T follicular helper cell (primary cell): Measurements from ENCODE around the gene OR9A2.
"Not testable (repeated sequence)": the region's sequence is repeated elsewhere in the genome, so short reads cannot be mapped to it uniquely, and the experiment has no call there.

Experiments
- DNase-seq: peaks from one replicate; pipeline ENCODE4 v3.0.0-alpha.2; 2020; ENCODE audit warnings: low read depth

The OR9A2 gene

DNA sequence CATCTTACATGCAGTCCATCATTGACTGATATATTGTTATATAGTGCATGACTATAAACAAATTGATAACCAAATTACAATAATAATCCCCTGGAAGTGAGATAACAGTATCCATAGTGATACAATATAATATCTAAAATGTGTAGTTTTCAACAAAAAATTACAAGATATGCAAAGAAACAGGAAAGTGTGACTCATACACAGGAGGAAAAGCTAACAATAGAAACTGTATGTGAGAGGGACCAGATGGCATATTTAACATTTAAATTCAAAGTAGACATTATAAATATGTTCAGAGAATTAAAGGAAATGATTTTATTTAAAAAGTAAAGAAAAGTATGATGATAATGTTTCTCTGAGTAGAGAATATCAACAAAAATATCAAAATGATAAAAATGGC, 8.0 kb downstream of the OR9A2 start:
- DNase-seq = no peak

DNA sequence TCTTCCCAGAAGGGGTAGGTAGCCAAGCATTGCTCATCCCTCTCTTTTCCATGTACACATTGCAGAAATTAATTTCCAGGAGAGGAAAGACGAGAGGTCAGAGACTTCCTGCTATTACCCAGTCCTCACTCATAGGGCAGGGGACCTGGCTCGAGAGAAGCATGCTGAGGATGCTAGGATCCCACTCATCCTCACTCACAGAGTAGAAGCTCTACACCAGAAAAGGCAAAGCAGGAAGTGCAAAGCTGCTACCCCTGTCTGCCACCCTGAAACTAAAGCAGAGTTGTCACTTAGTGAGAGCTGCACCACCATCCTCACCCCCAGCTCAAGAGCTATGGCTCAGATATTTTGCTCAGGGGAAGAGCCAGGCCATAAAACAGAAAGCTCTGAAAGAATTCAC, 9.9 kb downstream of the OR9A2 start:
- DNase-seq = no peak

DNA sequence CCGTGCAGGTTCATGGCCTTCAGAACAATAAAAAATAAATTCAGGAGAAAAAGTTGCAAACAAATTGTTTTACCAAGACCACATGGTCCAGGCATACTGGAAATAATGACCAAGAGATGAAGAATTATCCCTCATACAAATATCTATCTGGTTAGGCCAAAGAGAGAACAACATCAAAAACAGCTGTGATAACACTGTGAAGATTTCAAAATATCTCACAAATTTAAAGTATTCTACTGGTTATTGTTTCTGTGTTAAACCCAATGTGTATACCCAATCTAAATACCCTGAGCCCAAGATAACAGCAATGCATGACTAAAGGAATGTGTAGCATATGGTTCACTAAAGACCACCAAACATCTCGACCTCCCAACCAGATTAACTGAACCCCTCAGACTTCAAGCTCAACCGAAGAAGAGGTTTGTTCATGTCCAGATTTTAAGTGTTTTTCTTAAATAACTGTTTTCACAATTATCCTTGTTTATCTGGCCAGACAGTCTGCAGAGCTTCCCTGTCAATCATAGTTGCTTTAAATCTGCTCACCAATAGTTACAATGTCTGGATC, 10.9 kb downstream of the OR9A2 start:
- DNase-seq = no peak

DNA sequence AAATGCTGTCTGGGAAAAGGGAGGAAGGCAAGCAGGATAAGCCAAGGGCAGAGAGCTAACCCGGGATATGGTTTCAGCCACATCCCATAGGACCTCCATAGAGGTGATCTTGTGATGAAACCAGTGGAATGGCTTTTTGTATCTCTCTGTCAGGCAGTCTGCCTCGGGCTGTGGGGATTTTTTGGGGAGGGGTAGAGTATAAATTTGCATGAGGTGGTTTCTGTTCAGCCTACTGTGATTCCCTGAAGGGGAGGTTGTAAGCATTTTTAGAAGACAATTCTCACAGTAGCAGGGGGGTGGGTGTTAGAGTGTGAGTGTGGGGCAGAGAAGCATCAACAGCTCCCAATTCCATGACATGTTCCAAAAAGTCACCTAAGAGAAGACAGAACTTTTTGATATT, 11.8 kb downstream of the OR9A2 start:
- no peak for DNase-seq

DNA sequence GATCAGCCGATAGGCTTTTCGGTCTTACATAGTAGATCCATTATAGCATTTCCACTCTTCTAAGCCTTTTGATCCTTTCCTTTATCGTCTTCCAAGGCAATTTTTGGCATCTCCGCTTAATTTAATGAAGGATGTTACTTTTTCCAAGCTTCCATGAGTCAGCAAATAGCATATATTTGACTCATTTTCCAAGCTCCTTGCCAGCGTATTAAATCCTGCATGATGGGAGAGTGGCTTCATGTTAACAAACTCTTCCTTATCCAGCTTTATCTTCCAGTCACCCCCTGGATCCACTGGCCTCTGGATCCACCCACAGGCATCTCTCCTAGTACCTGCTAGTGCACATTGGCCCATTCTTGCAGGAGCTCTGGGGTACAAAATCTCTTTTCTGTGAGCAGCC, 13.0 kb downstream of the OR9A2 start:
- no peak for DNase-seq

DNA sequence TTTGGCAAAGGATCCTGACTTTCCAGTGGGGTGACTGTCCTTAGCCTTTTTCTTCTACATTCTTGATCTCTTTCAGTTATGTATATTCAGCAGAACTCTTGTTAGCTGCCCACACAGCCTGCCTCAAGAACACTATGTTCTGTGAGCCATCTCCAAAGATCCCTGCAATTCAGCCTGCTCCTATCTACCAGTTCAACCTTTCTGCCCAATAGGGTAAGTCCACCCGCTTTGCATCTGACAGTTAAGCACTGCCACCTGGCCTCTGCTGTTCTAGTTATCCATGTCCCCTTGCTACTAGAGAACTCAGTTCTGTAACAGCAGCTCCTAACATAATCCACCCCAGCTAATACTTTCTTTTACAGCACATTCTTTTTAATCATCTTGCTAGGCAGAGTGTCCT, 13.5 kb downstream of the OR9A2 start:
- DNase-seq = no peak

DNA sequence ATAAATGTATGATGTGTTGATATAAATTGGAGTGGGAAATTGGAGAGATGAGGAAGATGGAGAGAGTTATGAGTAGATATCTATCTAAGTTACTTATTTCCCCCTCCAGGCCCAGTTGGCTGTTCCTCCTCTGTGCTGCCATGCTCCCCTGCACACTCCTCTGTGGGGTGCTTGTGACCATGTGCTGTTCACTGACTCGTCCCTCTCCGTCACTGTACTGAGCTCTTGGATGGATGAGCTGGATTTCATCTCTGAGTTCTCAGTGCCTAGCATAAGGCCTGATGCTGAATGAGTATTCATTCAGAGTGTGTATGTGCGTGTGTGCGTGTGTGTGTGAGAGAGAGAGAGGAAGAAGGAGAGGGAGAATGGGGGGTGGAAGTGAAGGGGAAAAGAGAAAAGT, 14.5 kb downstream of the OR9A2 start:
- no peak for DNase-seq

DNA sequence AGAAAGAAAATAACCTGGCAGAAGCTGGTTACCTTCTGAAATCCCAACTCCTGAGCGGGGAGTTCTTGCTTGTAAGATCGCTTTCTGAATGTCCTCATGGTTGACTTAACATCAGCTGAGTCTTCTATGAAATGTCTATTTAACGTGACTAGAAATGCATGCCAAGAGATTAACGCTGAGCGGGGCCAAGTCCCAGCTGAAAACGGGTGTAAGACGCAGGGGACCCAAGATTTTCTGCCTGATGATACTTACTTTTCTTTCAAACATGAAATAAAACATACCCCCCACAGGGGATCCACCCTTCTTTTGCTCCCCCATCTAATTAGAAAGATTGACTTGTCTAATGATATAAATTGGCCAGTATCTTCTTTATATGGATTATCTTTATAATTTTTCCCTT, 14.9 kb downstream of the OR9A2 start:
- no peak for DNase-seq

DNA sequence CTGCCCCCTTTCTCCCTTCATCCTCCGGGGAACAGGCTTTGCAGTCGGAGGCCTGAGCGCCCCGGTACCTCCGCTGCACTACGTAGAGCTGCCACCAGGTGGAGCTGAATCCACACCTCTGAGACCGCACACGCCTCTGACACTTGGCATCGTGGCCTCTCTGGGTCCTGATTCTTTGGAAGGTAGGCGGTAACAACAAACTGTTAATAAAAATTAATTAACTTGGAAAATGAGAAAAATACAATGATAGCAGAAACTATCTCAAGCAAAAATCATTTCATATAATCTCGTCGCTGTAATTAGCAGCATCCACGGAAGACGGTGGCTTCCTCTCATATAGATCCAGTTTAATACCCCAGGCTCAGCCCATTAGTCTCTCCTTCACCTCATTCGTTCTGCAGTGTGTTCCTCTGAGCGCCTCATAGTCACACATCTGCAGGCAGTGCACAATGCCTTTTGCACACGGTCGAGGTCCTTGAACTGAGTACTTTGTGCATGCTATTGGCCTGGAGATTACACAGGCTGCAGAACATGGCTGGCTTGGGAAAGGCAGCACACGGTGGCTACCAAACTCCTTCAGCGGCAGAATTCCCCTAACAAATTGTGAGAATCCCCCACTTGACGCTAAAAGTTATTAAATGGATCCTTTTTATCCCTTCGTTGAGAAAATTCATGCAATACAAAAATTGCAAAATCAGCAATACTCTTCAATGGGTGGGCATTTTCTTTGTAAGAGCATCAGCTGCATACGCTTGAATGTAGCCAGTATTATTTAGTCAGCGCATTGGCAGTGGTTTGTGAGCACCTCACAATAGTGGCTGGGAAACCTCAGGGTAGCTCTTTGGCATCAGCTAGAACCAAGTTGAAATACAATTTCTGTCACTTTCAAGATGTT, 18.7 kb downstream of the OR9A2 start:
- DNase-seq = peak; percentile 60

DNA sequence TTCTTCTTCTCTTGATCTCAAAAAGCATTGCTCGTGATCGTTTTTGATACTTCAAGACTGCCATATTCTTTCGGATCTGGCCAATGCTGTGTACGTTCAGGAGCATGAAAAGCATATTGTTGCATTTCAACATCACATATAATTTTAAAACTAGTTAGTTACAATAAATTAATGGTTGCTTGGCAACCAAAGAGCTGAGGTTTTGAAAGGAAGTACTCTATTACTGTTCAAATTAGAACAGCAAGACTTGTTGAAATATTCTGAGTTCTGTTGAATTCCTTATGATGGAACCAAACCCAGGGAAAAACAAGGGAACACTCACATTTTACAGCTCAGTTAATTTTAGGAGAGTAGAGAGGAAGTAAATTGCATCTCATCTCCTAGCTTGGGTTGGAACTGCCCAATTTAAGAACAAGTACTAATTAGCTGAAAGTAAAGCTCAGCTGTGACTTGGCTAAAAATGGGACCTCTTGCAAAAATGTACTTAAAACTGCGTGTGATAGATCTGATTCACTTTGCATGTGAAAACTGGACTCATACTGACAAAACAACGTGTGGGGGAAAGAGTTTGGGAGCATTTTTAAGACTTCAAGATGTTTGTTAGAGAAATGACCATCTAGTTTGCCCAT, 21.2 kb downstream of the OR9A2 start:
- no peak for DNase-seq

DNA sequence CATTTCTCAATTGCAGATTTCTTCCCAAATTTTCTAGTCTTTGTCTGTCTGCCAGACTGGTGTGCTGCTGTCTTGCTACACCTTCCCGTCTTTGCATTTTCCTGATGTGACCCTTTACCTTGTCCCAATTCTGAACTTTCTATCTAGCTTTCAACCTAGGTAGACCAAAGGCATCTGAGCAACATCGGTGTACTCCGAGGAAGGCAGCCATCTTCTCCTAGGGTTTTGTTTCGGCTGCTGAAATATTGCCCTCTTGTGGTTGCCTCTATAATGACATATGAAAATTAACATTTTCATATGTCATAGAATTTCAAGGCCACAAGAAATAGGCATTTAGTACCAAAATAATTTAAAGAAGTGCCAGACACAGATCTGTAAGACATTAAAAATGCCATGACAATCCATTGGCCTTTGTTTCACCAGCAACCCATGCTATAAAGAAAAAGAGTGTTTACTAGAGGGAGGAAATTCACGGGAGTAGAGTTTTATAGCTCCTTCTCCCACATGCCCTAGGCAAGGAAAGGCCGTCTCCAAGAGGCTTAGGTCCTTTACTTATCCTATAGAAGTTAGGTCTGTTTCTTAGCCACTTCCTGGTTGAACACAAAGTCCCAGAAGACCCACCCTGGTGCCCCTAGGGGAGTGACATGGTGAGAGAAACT, 23.4 kb downstream of the OR9A2 start:
- DNase-seq = peak; percentile 9

DNA sequence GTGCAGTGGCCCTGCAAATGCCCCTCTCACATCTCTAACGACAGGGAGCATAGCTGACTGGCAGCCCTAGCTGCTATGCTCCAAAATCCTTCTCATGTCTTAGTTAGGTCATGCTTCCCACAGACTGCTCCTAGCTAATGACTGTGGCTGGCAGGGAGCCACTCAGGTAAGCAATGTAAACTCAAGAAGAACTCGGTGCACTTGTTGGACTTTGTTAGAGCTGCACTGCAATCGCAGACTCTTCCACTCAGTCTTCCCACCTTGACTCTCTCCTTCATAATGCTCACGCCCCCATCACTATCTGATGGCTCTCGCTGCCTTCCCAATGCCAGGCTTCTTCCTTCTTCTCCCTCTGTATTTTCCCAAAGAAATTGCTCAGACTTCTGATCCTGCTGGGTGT, 24.0 kb downstream of the OR9A2 start:
- no peak for DNase-seq

DNA sequence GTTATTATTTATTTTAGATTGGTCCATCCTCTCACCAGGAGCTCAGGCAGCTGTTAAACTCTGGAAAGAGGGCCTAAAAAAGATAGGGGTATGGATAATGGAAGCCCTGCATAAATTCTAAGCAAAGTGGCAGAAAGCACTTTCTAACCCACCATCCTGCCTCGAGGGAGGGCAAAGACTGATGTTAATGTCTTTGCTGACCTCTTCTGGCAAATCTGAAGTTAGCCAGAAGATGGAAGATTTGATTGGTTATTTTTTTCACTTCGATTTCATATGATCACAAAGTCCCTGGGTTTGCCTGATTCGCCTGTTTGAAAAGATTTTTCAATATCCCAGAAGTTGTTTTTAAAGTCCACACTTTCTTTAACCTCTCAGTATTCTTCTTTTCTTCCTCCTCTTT, 24.8 kb downstream of the OR9A2 start:
- no peak for DNase-seq

DNA sequence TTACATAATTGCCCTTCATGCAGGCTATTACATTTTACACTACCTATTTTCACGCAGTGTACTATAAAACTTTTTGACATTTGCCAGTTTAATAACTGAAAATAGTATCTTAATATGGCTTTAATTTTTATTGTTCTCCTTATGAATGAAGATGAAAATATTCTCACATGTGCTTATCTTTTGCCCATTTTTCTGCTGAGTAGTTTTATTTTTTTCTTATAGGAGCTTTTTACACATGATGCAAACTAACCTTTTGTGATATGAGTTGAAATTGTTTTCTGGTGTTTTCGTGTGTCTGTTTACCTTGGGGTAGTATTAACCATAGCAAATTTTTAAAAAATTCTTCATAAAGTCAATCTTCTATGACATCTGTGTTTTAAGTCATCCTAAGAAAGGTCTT, 26.3 kb downstream of the OR9A2 start:
- DNase-seq = no peak

DNA sequence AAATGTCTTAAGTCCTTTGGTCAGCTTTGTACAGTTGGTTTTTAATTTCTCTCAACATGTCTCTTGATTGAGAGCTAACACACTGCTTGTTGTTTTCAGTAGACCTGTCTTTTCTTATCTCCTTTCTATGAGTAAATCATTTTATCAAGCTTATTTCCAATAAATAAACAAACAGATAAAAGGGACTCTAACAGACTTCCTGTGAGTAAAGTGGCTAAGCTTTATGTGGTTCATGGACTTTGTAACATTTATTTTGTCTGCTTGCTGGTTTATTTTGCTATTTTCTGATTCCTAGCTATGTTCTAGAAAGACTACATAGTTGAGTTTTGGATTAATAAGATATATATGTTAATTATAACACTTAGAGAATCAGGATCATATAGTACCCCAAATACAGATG, 27.1 kb downstream of the OR9A2 start:
- DNase-seq = no peak

DNA sequence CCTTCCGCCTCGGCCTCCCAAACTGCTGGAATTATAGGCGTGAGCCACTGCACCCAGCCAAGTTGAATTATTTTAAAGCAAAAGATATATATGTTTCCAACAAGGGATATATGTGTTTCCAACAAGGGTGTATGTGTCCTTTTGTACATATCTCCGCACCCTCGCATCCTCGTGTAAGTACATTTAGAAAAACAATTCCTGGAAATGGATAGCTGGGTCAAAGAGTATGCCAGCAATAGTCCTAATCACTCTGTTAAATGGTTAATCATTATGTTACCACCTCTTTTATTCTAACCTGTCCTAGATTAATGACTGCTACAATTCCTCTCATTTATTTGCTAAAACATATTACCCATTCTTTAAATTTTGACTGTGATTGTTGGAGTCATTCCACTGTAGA, 28.0 kb downstream of the OR9A2 start:
- DNase-seq = no peak

DNA sequence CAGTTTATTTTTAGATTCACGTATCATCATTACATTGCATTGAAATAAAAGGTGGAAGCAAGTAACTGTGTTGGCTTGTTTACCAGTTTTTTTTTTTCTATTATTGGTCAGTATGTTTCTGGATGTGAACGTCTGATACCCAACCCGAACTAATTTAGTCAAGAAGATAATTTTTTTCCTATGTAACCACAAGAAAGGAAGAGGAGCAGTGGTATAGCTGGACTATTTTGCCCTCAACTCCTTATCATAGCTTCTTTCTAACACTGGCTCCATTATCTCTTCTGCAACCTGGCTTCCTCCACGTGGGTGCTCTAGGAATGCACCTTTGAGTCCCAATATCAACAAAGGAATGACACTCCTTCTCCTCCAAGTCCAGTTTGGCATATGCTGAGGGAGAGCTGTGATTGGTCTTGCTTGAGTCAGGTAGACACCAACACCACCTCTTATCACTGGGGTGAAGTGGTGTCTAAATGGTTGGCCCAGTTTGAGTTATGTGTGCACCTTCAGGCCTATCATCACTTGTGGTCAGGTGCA, 29.4 kb downstream of the OR9A2 start:
- no peak for DNase-seq

DNA sequence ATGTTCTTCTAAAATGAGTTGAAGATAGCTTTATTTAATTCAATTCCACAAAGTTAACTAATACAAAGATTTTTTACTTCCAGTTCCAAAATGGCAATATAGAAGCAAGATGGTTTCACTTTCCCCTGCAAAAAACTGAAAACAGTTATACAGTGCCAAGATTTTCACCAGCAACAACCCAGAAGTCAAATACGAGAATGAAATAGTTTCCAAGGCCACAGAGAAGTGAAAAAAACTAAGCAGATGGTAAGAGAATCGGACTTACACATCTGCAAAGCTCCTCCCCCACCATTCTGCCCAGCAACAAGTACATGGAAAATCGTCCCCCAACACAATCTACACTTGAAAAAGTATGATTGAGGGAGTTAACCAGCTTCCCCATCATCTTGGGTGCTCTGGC, 34.5 kb downstream of the OR9A2 start:
- no peak for DNase-seq

DNA sequence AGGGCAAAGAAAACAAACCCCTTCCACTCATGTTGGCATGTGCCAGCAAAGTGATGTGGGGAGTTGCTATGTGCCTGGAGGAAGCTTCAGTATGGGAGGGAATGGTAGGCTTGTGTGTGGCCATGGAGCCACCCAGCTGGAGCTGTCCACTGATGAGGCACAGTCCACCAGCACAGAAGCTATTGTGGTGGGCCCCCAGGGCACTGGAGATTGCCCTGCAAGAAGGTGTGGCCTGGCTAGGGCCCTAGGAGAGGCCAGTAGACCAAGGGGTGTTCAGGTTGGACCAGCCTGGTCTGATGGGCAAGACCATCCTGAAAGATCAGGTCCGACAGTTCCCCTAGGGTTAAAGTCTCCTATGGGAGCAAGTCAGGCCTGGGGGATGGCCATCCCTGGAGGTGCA, 42.6 kb downstream of the OR9A2 start:
- DNase-seq = no peak

DNA sequence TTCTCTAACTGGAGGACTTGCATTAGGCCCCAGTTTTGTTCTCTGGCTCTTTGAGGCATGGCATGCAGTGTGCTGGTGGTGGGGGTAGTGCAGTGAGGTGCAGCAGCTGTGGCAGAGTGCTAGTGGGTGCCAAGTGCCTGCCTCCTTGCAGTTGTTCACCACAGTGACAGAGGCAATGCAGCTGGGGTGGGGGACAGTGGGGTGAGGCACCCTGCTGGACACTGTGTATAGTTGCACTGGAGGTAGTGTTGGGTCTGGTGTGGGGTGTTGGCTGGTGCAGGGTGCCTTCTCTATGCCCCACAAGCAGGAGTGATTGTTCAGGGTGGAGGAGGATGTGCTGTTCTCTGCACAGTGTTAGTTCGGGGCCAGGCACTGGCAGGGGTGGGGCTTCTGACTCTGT, 43.1 kb downstream of the OR9A2 start:
- no peak for DNase-seq

DNA sequence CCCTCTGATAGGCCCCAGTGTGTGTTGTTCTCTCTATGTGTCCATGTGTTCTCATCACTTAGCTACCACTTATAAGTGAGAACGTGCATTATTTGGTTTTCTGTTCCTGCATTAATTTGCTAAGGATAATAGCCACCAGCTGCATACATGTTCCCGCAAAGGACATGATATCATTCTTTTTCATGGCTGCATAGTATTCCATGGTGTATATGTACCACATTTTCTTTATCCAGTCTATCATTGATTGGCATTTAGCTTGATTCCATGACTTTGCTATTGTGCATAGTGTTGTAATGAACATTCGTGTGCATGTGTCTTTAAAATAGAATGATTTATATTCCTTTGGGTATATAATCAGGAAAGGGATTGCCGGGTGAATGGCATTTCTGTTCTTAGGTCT, 48.5 kb downstream of the OR9A2 start:
- DNase-seq = not testable (repeated sequence)
